Psoas muscle (tissue), 8 donors: ENCODE data around the gene PAXIP1. TPM values are rescaled to one million over a fixed set of nuclear protein-coding genes. Genes with fewer than 3 reads are reported as not detected.

Experiments used
- ATAC-seq, 4 donors: fragments of 200-7000 bp; cut with Tn5 transposase; one replicate each; pipeline ENCODE4 v1.9.1; 2020; ENCODE audit warnings: moderate library complexity in 3 of 4, mild to moderate bottlenecking in 2 of 4
- DNase-seq, 2 donors: peaks; one replicate each; pipeline ENCODE4 v3.0.0-alpha.2; 2020
- H3K27ac ChIP-seq: fragments of 200-600 bp; one replicate; pipeline ENCODE4 v1.8.0; 2022
- H3K27me3 ChIP-seq, 3 donors: fragments of 200-600 bp in 1 of 3; one replicate each; pipeline versions ENCODE4 v1.6.1 to v1.8.0; 2013 to 2022; ENCODE audit warnings: low read length in 2 of 3, mild to moderate bottlenecking in 2 of 3, moderate library complexity in 1 of 3; ENCODE audit not compliant: insufficient read depth in 3 of 3
- H3K36me3 ChIP-seq, 2 donors: fragments of 200-600 bp in 1 of 2; one replicate each; pipeline versions ENCODE4 v1.6.1 to v1.8.0; 2013 to 2022; ENCODE audit warnings: low read depth in 1 of 2, mild to moderate bottlenecking in 1 of 2, moderate library complexity in 1 of 2; ENCODE audit not compliant: insufficient read depth in 1 of 2
- H3K4me1 ChIP-seq: fragments of 200-600 bp; one replicate; pipeline ENCODE4 v1.8.0; 2022
- H3K4me3 ChIP-seq: fragments of 200-600 bp; one replicate; pipeline ENCODE4 v1.8.0; 2022; ENCODE audit warnings: mild to moderate bottlenecking
- H3K9me3 ChIP-seq: fragments of 200-600 bp; one replicate; pipeline ENCODE4 v1.8.0; 2022
- CTCF ChIP-seq: fragments of 200-600 bp; IDR thresholded peaks from one replicate; pipeline ENCODE4 v1.8.0; 2022; ENCODE audit warnings: antibody characterized with exemption
- WGBS, 3 donors: extraction: QIAGEN DNeasy Blood & Tissue Kit; methylation state at CpG; one replicate each; pipeline versions ENCODE4 v1.1.6 to v1.1.7; 2013; 5-methylcytosine and 5-hydroxymethylcytosine counted together
- intact Hi-C, 2 donors: fragments of 100-400 bp; cut with DNase I; formaldehyde crosslinking; loops; one replicate each; pipeline versions ENCODE4 v1.11.0 to v1.14.2; 2022
- polyA plus RNA-seq, 3 donors: library from polyadenylated mRNA; stranded (reverse); fragments of 200-250 nt; gene quantifications; one replicate each; pipeline ENCODE4 v1.2.3, GENCODE V29; 2013
- total RNA-seq, 4 donors: library from RNA; stranded (reverse); fragmentation: NEBNext Ultra II Directional in 2 of 4; extraction: Animal tissue kit (Norgen Biotek cat#: 25700) in 2 of 4; gene quantifications; one replicate each; pipeline versions ENCODE4 v1.2.1 to v1.2.4, GENCODE V29; 2021 to 2023
- donor health status: healthy with polysubstance abuse.
- donor health status: DM: no; HTN: no; CAD: no; lungs with moderate emphysema.
- donor health status: Bipolar disorder and iron deficiency.
- donor health status: healthy.
- donor health status: DM: yes; HTN: yes; CAD: no.
- donor health status: DM: no; HTN: no; CAD: no.
- donor health status: DM: no; HTN: no; CAD: no.
- donor health status: DM: yes; HTN: yes; CAD: no.

The PAXIP1 gene
- total and polyA plus RNA-seq, 7 donors, result 3.5 to 7.3 (median 6.2) TPM

- no peak for TF ChIP-seq CTCF
- H3K4me1 ChIP-seq, result peaks cover 13% of the 10 kb centered on the region
- WGBS, 3 donors, result 95 to 97% (median 97%) methylated on average over 3 of the region's 3 CpGs
- H3K27ac ChIP-seq, result no peak overlapping the region
- no peaks in the 10 kb centered on the region for H3K27me3 ChIP-seq
- no peak overlapping the region for H3K4me3 ChIP-seq
- no peak for ATAC-seq
- H3K9me3 ChIP-seq, result no peaks in the 10 kb centered on the region
- intact Hi-C loops, result no loop called here
- H3K36me3 ChIP-seq, result peaks cover 8 to 55% of the 10 kb centered on the region in 2 donors
- DNase-seq, result no peak
Measured at GRCh38 chr7:154998481-154998880, 4.4 kb downstream of the PAXIP1 start.

- intact Hi-C loops, result no loop called here
- no peak for DNase-seq
- Histone ChIP-seq H3K27me3 (no peaks in the 10 kb centered on the region), H3K36me3 (peaks cover 11 to 61% of the 10 kb centered on the region in 2 donors), H3K4me3 (no peak overlapping the region), H3K4me1 (peaks cover 13% of the 10 kb centered on the region), H3K27ac (no peak overlapping the region), H3K9me3 (no peaks in the 10 kb centered on the region)
- TF ChIP-seq CTCF, result no peak
- 82 to 87% (median 82%) methylated on average over 10 of the region's 10 CpGs for WGBS, 3 donors
- no peak for ATAC-seq
Measured at GRCh38 chr7:154997840-154998370, 5.0 kb downstream of the PAXIP1 start.

- H3K4me3 ChIP-seq, result no peak overlapping the region
- H3K27me3 ChIP-seq, result no peaks in the 10 kb centered on the region
- no peaks in the 10 kb centered on the region for H3K9me3 ChIP-seq
- 95 to 99% (median 97%) methylated on average over 4 of the region's 4 CpGs for WGBS, 3 donors
- TF ChIP-seq CTCF, result no peak
- ATAC-seq (no peak), DNase-seq (no peak)
- H3K27ac ChIP-seq, result no peak overlapping the region
- intact Hi-C loops, result no loop called here
- peaks cover 11 to 72% of the 10 kb centered on the region in 2 donors for H3K36me3 ChIP-seq
- peaks cover 10% of the 10 kb centered on the region for H3K4me1 ChIP-seq
Measured at GRCh38 chr7:154996756-154997155, 6.2 kb downstream of the PAXIP1 start.

GRCh38 chr7:154996101-154996500, 6.8 kb downstream of the PAXIP1 start:
- Histone ChIP-seq H3K9me3 (no peaks in the 10 kb centered on the region), H3K27me3 (no peaks in the 10 kb centered on the region), H3K4me1 (peaks cover 6% of the 10 kb centered on the region), H3K36me3 (peaks cover 11 to 79% of the 10 kb centered on the region in 2 donors), H3K4me3 (no peak overlapping the region), H3K27ac (no peak overlapping the region)
- intact Hi-C loops, result no loop called here
- no peak for ATAC-seq
- 67 to 74% (median 73%) methylated on average over 1 of the region's 1 CpG for WGBS, 3 donors
- DNase-seq, result no peak
- no peak for TF ChIP-seq CTCF

- TF ChIP-seq CTCF, result no peak
- Histone ChIP-seq H3K36me3 (peaks cover 11 to 89% of the 10 kb centered on the region in 2 donors), H3K4me3 (no peak overlapping the region), H3K4me1 (no peaks in the 10 kb centered on the region), H3K27me3 (no peaks in the 10 kb centered on the region), H3K9me3 (no peaks in the 10 kb centered on the region), H3K27ac (no peak overlapping the region)
- ATAC-seq (no peak), DNase-seq (no peak)
- 76 to 85% (median 76%) methylated on average over 2 of the region's 2 CpGs for WGBS, 3 donors
- intact Hi-C loops, result no loop called here
Measured at GRCh38 chr7:154994996-154995395, 7.9 kb downstream of the PAXIP1 start.
